GM19043 (cell line): ENCODE results near the gene DUSP5.

Experiments
- ATAC-seq: cut with Tn5 transposase; IDR thresholded peaks from one replicate; pipeline ENCODE4 v1.9.1; 2021; ENCODE audit warnings: low read depth; ENCODE audit not compliant: unreplicated experiment

DUSP5 gene

GRCh38 chr10:110498982-110499795 is 1.5 kb downstream of the DUSP5 start:
- ATAC-seq: peak; percentile 22

GRCh38 chr10:110499796-110500514 is 2.2 kb downstream of the DUSP5 start:
- no peak for ATAC-seq

GRCh38 chr10:110500515-110500905 is 2.8 kb downstream of the DUSP5 start:
- ATAC-seq: no peak

- ATAC-seq: peak; percentile 15
Observed at GRCh38 chr10:110501142-110501937, 3.6 kb downstream of the DUSP5 start.

GRCh38 chr10:110502072-110502845 is 4.6 kb downstream of the DUSP5 start:
- ATAC-seq: no peak

GRCh38 chr10:110502851-110503301 is 5.2 kb downstream of the DUSP5 start:
- ATAC-seq: peak; percentile 27

GRCh38 chr10:110503528-110504110 is 5.9 kb downstream of the DUSP5 start:
- ATAC-seq: no peak

- ATAC-seq: peak; percentile 45
Observed at GRCh38 chr10:110504111-110504735, 6.5 kb downstream of the DUSP5 start.

GRCh38 chr10:110505130-110505770 is 7.5 kb downstream of the DUSP5 start:
- ATAC-seq: no peak

- no peak for ATAC-seq
Observed at GRCh38 chr10:110506448-110506847, 8.7 kb downstream of the DUSP5 start.

GRCh38 chr10:110507346-110507745 is 9.6 kb downstream of the DUSP5 start:
- no peak for ATAC-seq

GRCh38 chr10:110508159-110508788 is 10.6 kb downstream of the DUSP5 start:
- no peak for ATAC-seq

GRCh38 chr10:110508806-110509544 is 11.3 kb downstream of the DUSP5 start:
- no peak for ATAC-seq

GRCh38 chr10:110509560-110509959 is 11.9 kb downstream of the DUSP5 start:
- no peak for ATAC-seq

- ATAC-seq: no peak
Observed at GRCh38 chr10:110510086-110510485, 12.4 kb downstream of the DUSP5 start.

GRCh38 chr10:110510730-110511129 is 13.0 kb downstream of the DUSP5 start:
- no peak for ATAC-seq

GRCh38 chr10:110511734-110512449 is 14.2 kb downstream of the DUSP5 start:
- ATAC-seq: no peak
